ENCODE results near the gene ALAD. TPM values are rescaled to one million over a fixed set of nuclear protein-coding genes. Genes with fewer than 3 reads are reported as not detected.

Gene ALAD
- total and polyA plus RNA-seq, 2 of the 8 experiments (the other 6 are each of a cell fraction or from before 2014, with no cell fraction given) = 8.2 to 15.3 TPM

- Histone ChIP-seq H3K9ac (replicated peaks in 1 of 4; ENCODE audit: extremely low read depth in 1 of 4, low read depth in 3 of 4, low read length in 3 of 4) (no peak overlapping the region), H2BK20ac (ENCODE audit: low read length) (no peak overlapping the region), H3K4me3 (ENCODE audit: extremely low read depth in 1 of 4, insufficient read depth in 2 of 4, low read depth in 3 of 4, low read length in 4 of 4) (no peak overlapping the region), H3K79me1 (ENCODE audit: low read depth, low read length) (no peaks in the 10 kb centered on the region), H3K36me3 (ENCODE audit: control insufficient read depth in 2 of 4, insufficient read depth in 4 of 4, low read length in 3 of 4) (no peaks in the 10 kb centered on the region), H3K18ac (ENCODE audit: extremely low read depth, low read length) (no peak overlapping the region), H3K27me3 (replicated peaks in 1 of 4; ENCODE audit: control insufficient read depth in 3 of 4, extremely low read depth in 1 of 4, insufficient read depth in 3 of 4, low read length in 3 of 4) (no peaks in the 10 kb centered on the region), H2BK15ac (ENCODE audit: low read length) (no peak overlapping the region), H2BK5ac (ENCODE audit: low read depth, low read length) (no peak overlapping the region), H2AFZ (ENCODE audit: low read length) (no peak overlapping the region), H3K79me2 (ENCODE audit: control insufficient read depth in 1 of 2, insufficient read depth in 2 of 2, low read length in 2 of 2) (no peaks in the 10 kb centered on the region), H4K8ac (ENCODE audit: extremely low read depth, insufficient read depth, low read length) (no peak overlapping the region), H3K23me2 (ENCODE audit: low read depth, low read length) (no peaks in the 10 kb centered on the region), H4K91ac (replicated peaks; ENCODE audit: insufficient read length, low read length) (no peak overlapping the region), H4K20me1 (replicated peaks in 1 of 2; ENCODE audit: control insufficient read depth in 1 of 2, insufficient read depth in 2 of 2, low read length in 2 of 2) (no peaks in the 10 kb centered on the region), H3K56ac (replicated peaks; ENCODE audit: insufficient read length, low read depth, low read length) (no peak overlapping the region), H3K4ac (replicated peaks; ENCODE audit: insufficient read length, low read depth, low read length) (no peak overlapping the region), H3K4me1 (replicated peaks in 1 of 4; ENCODE audit: control insufficient read depth in 3 of 4, insufficient read depth in 4 of 4, low read length in 3 of 4) (no peaks in the 10 kb centered on the region), H3K27ac (ENCODE audit: low read depth, low read length) (no peak overlapping the region), H3K14ac (ENCODE audit: insufficient read length) (no peak overlapping the region), H4K5ac (ENCODE audit: insufficient read length, low read depth, low read length) (no peak overlapping the region), H3K23ac (ENCODE audit: insufficient read length) (no peak overlapping the region), H2AK5ac (ENCODE audit: low read depth, low read length) (no peak overlapping the region), H2BK12ac (ENCODE audit: low read depth, low read length) (no peak overlapping the region), H3K9me3 (ENCODE audit: insufficient read depth in 2 of 2, low read depth in 1 of 2, low read length in 1 of 2) (no peaks in the 10 kb centered on the region), H2BK120ac (replicated peaks; ENCODE audit: low read depth, low read length) (no peak overlapping the region), H3K4me2 (ENCODE audit: insufficient read depth in 1 of 2, low read depth in 2 of 2, low read length in 2 of 2) (no peak overlapping the region)
- ChIA-PET CTCF (ENCODE audit: partially characterized antibody) (interaction anchor here (1.2 to 1.4 kb wide), 2 partner anchors 170 to 237 kb away, joined by 3 to 4 read pairs; no protein-coding TSS in a partner anchor), POLR2A (ENCODE audit: partially characterized antibody) (no interaction called here)
- FAIRE-seq (no peak), DNase-seq (ENCODE audit: low read depth in 1 of 2, low spot score in 2 of 2) (no peak)
- TF ChIP-seq SP4 (IDR thresholded peaks at IDR 0.05; ENCODE audit: low read length) (no peak), ZNF274 (IDR thresholded peaks at IDR 0.05; ENCODE audit: borderline replicate concordance, extremely low read depth, low read length) (no peak), FOSL1 (IDR thresholded peaks at IDR 0.05; ENCODE audit: insufficient read depth, low read depth, low read length) (no peak), BCL11A (IDR thresholded peaks at IDR 0.05; ENCODE audit: low read depth in 2 of 2, low read length in 2 of 2) (no peak), TCF12 (IDR thresholded peaks at IDR 0.05; ENCODE audit: low read depth, low read length) (no peak), USF2 (IDR thresholded peaks at IDR 0.05; ENCODE audit: low read length) (no peak), BRCA1 (IDR thresholded peaks at IDR 0.05; ENCODE audit: low read depth, low read length) (no peak), JUND (IDR thresholded peaks at IDR 0.05; ENCODE audit: low read length) (no peak), E2F6 (IDR thresholded peaks at IDR 0.05) (no peak), SP1 (IDR thresholded peaks at IDR 0.05; ENCODE audit: low read depth, low read length) (no peak), RNF2 (IDR thresholded peaks at IDR 0.05; ENCODE audit: borderline replicate concordance, low read depth, low read length, missing control alignments, poor library complexity, severe bottlenecking) (no peak)
- 83% methylated on average over 4 of the region's 4 CpGs; no CpG with 5 or more reads in 1 of the 2 experiments for WGBS, 2 experiments (ENCODE audit: extremely low coverage in 1 of 2, insufficient coverage in 1 of 2, insufficient read length in 1 of 2, insufficient replicate concordance in 2 of 2, low coverage in 1 of 2, low lambda C conversion rate in 2 of 2, missing lambda C conversion rate in 1 of 2)
These were observed 16.3 kb upstream of the ALAD start for GRCh38 chr9:113417370-113417769.

All from H1 (cell line).